Right atrium auricular region (tissue), 2 donors: ENCODE measurements around the gene CHPF2. TPM values are rescaled to one million over a fixed set of nuclear protein-coding genes. Genes with fewer than 3 reads are reported as not detected.

Experiments
- DNase-seq: peaks from one replicate; pipeline ENCODE4 v3.0.0-alpha.2; 2019; ENCODE audit warnings: low spot score
- H3K27ac ChIP-seq, 2 donors: fragments of 200-600 bp; sonication (generic); 1 replicate in 1 of 2; 2 replicates in 1 of 2; pipeline ENCODE4 v1.5.1; 2016 to 2019
- H3K27me3 ChIP-seq, 2 donors: fragments of 200-600 bp; sonication (generic); one replicate each; pipeline versions ENCODE4 v1.5.1 to v1.6.0; 2017 to 2019
- H3K36me3 ChIP-seq: fragments of 200-600 bp; sonication (generic); one replicate; pipeline ENCODE4 v1.5.1; 2016
- H3K4me1 ChIP-seq, 2 donors: fragments of 200-600 bp; sonication (generic); one replicate each; pipeline versions ENCODE4 v1.5.1 to v1.6.0; 2017 to 2019
- H3K4me3 ChIP-seq, 2 donors: fragments of 200-600 bp; sonication (generic); 1 replicate in 1 of 2; 2 replicates in 1 of 2; pipeline ENCODE4 v1.5.1; 2017 to 2019; ENCODE audit warnings: mild to moderate bottlenecking in 1 of 2, moderate library complexity in 1 of 2
- H3K9me3 ChIP-seq, 2 donors: fragments of 200-600 bp; sonication (generic); one replicate each; pipeline ENCODE4 v1.5.1; 2019
- total RNA-seq, 2 donors: library from RNA; depleted of rRNA; stranded (reverse); fragments of >200 nt; gene quantifications; one replicate each; pipeline ENCODE4 v1.1.0, GENCODE V29; 2016
- TF ChIP-seq, protein P1 (sequence below), 2 donors: fragments of 200-600 bp; sonication (generic); IDR thresholded peaks; one replicate each; pipeline ENCODE4 v1.5.1; 2019; ENCODE audit warnings: antibody characterized with exemption in 2 of 2

Gene CHPF2
- total RNA-seq, 2 donors from 2014 or later: 24.7 to 38.1 TPM

DNA sequence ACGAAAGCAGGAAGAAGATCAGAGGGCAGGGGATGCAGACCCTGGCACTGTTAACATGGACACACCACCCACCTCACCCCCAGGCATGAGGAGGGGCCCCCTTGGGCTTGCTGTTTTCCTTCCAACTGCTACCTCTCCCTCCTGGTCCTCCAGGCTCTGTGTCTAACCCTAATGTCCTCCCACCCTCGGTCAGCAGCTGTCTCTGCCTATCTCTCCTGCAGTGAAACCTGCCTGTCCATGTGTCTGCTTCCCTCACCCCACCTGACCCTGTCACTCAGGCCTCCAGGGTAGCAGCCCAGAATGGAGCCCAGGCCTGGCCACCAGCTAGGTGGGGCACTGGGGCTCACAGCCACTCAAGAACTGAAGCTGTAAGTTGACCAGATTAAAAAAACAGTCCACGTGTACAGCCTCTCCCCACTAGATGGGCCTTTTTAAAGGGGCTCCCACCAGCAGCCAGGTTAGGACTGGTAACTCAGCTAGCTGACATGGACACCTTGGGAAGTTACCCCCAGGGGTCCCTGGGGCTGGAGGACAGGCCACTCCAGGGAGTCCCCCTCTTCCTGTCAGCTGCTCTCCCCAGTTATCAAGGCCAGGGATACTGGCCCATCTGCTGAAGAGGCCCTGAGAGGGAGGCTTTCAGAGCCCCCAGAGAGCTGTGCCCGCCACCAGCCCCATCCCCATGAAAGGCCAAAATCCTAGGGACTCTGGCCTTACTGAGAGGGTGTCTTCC is 14.7 kb downstream of the CHPF2 start:
- Histone ChIP-seq H3K9me3 (no peaks in the 10 kb centered on the region), H3K27me3 (peaks cover 0 to 3% of the 10 kb centered on the region in 2 donors), H3K4me1 (peaks cover 0 to 80% of the 10 kb centered on the region in 2 donors), H3K27ac (peak overlapping the region; percentile 89 to 97), H3K36me3 (peaks cover 4% of the 10 kb centered on the region), H3K4me3 (peak overlapping the region; percentile 79 to 80)
- TF ChIP-seq, protein P1, sequence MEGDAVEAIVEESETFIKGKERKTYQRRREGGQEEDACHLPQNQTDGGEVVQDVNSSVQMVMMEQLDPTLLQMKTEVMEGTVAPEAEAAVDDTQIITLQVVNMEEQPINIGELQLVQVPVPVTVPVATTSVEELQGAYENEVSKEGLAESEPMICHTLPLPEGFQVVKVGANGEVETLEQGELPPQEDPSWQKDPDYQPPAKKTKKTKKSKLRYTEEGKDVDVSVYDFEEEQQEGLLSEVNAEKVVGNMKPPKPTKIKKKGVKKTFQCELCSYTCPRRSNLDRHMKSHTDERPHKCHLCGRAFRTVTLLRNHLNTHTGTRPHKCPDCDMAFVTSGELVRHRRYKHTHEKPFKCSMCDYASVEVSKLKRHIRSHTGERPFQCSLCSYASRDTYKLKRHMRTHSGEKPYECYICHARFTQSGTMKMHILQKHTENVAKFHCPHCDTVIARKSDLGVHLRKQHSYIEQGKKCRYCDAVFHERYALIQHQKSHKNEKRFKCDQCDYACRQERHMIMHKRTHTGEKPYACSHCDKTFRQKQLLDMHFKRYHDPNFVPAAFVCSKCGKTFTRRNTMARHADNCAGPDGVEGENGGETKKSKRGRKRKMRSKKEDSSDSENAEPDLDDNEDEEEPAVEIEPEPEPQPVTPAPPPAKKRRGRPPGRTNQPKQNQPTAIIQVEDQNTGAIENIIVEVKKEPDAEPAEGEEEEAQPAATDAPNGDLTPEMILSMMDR (IDR thresholded peaks at IDR 0.05): peak in 1 of 2 donors; percentile 14
- DNase-seq: no peak

DNA sequence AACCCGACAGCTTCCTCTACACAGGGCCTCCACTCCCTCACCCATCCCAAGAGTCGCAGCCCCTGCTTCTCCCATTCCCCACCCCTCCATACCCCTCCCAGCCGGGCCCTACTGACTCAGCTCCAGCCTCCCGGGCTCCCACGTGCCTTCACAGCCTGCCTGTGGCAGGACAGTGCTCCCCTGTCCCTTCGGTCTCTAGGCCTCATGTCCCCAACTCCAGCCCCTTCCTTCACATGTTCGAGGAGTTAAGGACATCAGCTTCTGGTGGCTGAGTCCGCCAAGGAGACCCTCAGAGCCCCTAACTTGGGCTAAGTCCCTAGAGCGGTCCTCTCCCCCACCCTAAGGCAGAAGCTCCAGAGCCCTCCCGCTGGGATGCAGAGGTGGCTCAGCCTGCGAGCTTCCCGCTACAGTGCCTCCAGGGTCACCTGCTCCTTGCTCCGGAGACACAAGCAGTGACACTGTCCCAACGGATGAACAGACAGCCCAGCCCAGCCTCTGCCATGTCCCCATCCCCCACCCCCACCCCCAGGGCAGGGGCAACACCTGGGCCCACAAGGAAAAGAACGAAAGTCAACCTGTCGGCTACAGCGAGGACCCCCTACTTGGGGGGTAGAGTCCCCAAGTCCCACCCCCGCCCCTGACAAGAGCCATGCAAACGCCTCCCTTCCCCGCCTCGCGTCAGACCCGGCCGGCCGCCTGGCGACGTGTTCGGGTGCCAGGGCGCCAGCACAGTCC is 15.5 kb downstream of the CHPF2 start:
- Histone ChIP-seq H3K9me3 (no peaks in the 10 kb centered on the region), H3K4me3 (peak overlapping the region; percentile 79 to 80), H3K27ac (peak overlapping the region; percentile 89 to 97), H3K36me3 (no peaks in the 10 kb centered on the region), H3K27me3 (peaks cover 0 to 3% of the 10 kb centered on the region in 2 donors), H3K4me1 (peaks cover 0 to 85% of the 10 kb centered on the region in 2 donors)
- TF ChIP-seq, protein P1 (IDR thresholded peaks at IDR 0.05): no peak
- no peak for DNase-seq

DNA sequence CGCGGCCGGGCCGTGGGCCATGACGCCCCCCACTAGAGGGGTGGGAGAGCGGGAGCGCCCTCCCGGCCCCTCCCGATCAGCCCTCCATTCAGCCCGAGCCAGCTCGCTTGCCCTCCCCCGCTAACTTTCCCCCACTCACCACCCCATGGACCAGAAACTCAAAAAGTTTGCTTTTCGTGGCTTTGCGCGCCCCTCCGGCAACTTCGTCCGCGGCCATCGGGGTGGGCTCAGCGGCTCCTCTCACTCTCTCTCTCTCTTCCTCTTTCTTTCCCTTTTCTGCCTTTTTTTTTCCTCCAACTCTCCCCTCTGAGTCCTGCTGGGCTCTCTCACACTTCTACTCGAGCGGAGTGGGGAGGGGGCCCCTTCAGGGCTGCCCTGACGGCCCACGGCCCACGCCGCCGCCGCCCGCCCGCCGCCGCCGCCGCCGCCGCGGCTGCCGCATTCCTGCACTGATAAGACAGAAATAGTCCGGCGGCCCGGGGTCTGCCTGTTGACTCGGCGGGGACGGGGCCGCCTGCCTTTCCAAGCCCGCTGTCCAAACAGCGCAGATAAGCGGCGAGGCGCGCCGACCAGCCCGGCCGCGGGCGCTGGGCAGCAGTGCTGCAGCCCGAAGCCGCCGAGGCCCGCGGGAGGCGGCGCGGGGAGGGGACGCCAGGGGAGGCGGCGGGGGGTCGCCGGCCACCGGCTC is 16.2 kb downstream of the CHPF2 start, which contains the start of gene SMARCD3:
Gene SMARCD3, minus strand, starts transcription at position 349 of the 688 bp plus-strand sequence. Its CDS starts 132 bp downstream, at position 217.
- DNase-seq: peak; percentile 76
- Histone ChIP-seq H3K27me3 (peaks cover 0 to 3% of the 10 kb centered on the region in 2 donors), H3K4me3 (peak within 1 kb of the TSS; percentile 79 to 80)

DNA sequence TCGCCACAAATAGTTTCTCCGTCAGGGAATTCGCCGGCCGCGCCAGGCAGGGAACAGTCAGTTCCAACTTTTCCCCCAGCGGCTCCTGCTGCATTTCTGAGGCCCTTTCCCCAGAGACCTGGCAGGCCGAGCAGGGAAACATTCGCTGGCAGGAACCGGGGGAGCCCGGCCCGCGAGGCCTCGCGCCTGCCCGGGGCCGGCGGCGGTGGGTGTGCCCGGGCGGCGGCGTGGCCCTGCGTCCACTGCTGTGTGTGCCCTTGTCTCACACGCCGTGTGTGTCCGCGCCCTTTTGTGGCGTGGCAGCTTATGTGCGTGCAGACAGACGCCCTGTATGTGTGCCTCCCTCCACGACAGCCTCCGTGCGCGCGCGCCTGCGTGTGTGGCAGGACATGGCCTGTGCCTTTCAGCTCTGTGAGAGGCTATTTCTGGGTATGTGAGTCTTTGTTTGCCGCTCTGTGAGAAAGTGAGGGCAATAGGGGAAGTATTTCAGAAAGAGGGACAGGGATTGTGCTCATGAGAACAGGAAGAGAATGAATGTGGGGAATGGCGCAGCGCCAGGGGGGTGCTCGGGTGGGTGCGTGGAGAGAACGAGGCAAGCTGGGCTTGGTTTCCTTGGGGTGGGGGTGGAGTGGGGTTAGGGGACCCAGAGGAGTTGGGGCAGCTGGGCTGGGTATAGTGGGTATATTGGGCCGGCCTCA is 16.9 kb downstream of the CHPF2 start:
- Histone ChIP-seq H3K27me3 (peaks cover 0 to 3% of the 10 kb centered on the region in 2 donors), H3K4me3 (peak overlapping the region; percentile 79 to 80), H3K36me3 (no peaks in the 10 kb centered on the region), H3K4me1 (peaks cover 0 to 83% of the 10 kb centered on the region in 2 donors), H3K27ac (peak overlapping the region; percentile 89 to 97), H3K9me3 (no peaks in the 10 kb centered on the region)
- DNase-seq: peak; percentile 81
- TF ChIP-seq, protein P1 (IDR thresholded peaks at IDR 0.05): no peak

More for the DNA sequence above, 16.2 kb downstream of the CHPF2 start, which contains the start of gene SMARCD3:
- Histone ChIP-seq H3K4me1 (peaks cover 0 to 84% of the 10 kb centered on the region in 2 donors), H3K9me3 (no peaks in the 10 kb centered on the region), H3K36me3 (no peaks in the 10 kb centered on the region), H3K27ac (peak within 1 kb of the TSS; percentile 89 to 97)
- TF ChIP-seq, protein P1 (IDR thresholded peaks at IDR 0.05): no peak

DNA sequence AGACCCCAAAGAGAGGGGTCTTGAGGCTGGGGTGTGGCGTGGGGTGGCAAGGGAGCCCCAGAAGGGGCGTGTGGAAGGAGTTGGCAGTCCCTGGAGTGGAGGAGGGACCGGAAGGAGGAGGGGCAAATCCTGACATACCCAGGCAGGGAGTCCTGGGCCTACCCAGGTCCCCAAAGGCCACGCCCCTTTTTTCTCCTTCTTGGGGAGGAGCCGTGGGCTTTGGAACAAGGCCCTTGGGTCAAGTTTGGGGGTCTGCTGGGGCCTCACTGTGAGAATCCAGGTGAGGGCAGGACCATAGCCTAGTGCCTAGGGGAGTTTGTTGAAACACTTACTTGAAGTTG is 17.4 kb downstream of the CHPF2 start:
- Histone ChIP-seq H3K4me3 (peak overlapping the region; percentile 79 to 80), H3K4me1 (peaks cover 0 to 83% of the 10 kb centered on the region in 2 donors), H3K27me3 (peaks cover 0 to under 1% of the 10 kb centered on the region in 2 donors), H3K27ac (peak overlapping the region; percentile 89 to 97), H3K9me3 (no peaks in the 10 kb centered on the region), H3K36me3 (no peaks in the 10 kb centered on the region)
- TF ChIP-seq, protein P1 (IDR thresholded peaks at IDR 0.05): no peak
- no peak for DNase-seq
